Measurements from ENCODE around the gene LRRC8E.

Gene LRRC8E

DNA sequence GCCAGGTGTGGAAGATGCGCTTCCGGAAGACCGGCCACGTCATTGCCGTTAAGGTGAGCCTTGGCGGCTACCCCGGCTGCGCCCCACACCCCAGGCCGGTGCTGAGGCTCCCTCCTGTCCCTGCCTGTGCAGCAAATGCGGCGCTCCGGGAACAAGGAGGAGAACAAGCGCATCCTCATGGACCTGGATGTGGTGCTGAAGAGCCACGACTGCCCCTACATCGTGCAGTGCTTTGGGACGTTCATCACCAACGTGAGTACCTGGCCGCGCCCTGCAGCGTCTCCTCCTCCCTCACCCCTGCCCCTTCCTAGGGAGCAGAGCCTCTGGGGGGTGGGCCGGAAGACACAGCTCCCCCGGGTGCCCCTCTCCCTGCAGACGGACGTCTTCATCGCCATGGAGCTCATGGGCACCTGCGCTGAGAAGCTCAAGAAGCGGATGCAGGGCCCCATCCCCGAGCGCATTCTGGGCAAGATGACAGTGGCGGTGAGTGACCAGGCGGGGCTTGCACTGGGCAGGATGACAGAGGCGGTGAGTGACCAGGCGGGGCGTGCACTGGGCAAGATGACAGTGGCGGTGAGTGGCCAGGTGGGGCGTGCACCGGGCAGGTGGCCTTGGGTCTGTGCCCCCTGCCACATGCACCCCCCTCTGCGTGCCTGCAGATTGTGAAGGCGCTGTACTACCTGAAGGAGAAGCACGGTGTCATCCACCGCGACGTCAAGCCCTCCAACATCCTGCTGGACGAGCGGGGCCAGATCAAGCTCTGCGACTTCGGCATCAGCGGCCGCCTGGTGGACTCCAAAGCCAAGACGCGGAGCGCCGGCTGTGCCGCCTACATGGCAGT, 22.2 kb downstream of the LRRC8E start:
- TF ChIP-seq GATA3 (IDR thresholded peaks at IDR 0.05; ENCODE audit: low read depth, low read length) (no peak), GATA2 (IDR thresholded peaks at IDR 0.05; ENCODE audit: low read depth, low read length) (no peak)

GRCh38 chr19:7911508-7912143, 23.3 kb downstream of the LRRC8E start:
- TF ChIP-seq GATA2 (IDR thresholded peaks at IDR 0.05; ENCODE audit: low read depth, low read length) (no peak), GATA3 (IDR thresholded peaks at IDR 0.05; ENCODE audit: low read depth, low read length) (no peak)

DNA sequence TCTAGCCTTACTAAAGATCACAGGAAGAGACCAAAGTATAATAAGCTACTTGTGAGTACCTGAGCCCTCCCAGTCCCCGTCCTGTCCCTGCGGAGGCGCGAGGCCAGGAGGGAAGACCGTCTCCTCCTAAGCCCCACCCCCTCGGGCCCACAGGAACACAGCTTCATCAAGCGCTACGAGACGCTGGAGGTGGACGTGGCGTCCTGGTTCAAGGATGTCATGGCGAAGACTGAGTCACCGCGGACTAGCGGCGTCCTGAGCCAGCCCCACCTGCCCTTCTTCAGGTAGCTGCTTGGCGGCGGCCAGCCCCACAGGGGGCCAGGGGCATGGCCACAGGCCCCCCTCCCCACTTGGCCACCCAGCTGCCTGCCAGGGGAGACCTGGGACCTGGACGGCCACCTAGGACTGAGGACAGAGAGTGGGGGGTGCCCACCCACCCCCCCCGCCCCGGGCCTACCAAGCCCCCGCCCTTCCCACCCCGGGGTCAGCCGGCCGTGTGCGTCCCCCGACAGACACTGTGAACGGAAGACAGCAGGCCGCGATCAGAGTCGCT, 23.9 kb downstream of the LRRC8E start:
- TF ChIP-seq GATA2 (IDR thresholded peaks at IDR 0.05; ENCODE audit: low read depth, low read length) (no peak), GATA3 (IDR thresholded peaks at IDR 0.05; ENCODE audit: low read depth, low read length) (no peak)

- TF ChIP-seq GATA2 (IDR thresholded peaks at IDR 0.05; ENCODE audit: low read depth, low read length) = no peak
- TF ChIP-seq GATA3 (IDR thresholded peaks at IDR 0.05; ENCODE audit: low read depth, low read length) = no peak
These were observed 24.6 kb downstream of the LRRC8E start for GRCh38 chr19:7912697-7913564.

- TF ChIP-seq GATA3 (IDR thresholded peaks at IDR 0.05; ENCODE audit: low read depth, low read length) (no peak), GATA2 (IDR thresholded peaks at IDR 0.05; ENCODE audit: low read depth, low read length) (no peak)
These were observed 25.3 kb downstream of the LRRC8E start for GRCh38 chr19:7913652-7914051.

- TF ChIP-seq GATA2 (IDR thresholded peaks at IDR 0.05; ENCODE audit: low read depth, low read length) = no peak
- no peak for TF ChIP-seq GATA3 (IDR thresholded peaks at IDR 0.05; ENCODE audit: low read depth, low read length)
These were observed 25.8 kb downstream of the LRRC8E start for GRCh38 chr19:7914099-7914498.

- no peak for TF ChIP-seq GATA3 (IDR thresholded peaks at IDR 0.05; ENCODE audit: low read depth, low read length)
- TF ChIP-seq GATA2 (IDR thresholded peaks at IDR 0.05; ENCODE audit: low read depth, low read length) = no peak
These were observed 26.3 kb downstream of the LRRC8E start, which contains the start of gene TGFBR3L for GRCh38 chr19:7914598-7915045. TGFBR3L (plus strand) TSS chr19:7914830.

- TF ChIP-seq GATA2 (IDR thresholded peaks at IDR 0.05; ENCODE audit: low read depth, low read length) = no peak
- no peak for TF ChIP-seq GATA3 (IDR thresholded peaks at IDR 0.05; ENCODE audit: low read depth, low read length)
These were observed 27.2 kb downstream of the LRRC8E start for GRCh38 chr19:7915250-7916102.

DNA sequence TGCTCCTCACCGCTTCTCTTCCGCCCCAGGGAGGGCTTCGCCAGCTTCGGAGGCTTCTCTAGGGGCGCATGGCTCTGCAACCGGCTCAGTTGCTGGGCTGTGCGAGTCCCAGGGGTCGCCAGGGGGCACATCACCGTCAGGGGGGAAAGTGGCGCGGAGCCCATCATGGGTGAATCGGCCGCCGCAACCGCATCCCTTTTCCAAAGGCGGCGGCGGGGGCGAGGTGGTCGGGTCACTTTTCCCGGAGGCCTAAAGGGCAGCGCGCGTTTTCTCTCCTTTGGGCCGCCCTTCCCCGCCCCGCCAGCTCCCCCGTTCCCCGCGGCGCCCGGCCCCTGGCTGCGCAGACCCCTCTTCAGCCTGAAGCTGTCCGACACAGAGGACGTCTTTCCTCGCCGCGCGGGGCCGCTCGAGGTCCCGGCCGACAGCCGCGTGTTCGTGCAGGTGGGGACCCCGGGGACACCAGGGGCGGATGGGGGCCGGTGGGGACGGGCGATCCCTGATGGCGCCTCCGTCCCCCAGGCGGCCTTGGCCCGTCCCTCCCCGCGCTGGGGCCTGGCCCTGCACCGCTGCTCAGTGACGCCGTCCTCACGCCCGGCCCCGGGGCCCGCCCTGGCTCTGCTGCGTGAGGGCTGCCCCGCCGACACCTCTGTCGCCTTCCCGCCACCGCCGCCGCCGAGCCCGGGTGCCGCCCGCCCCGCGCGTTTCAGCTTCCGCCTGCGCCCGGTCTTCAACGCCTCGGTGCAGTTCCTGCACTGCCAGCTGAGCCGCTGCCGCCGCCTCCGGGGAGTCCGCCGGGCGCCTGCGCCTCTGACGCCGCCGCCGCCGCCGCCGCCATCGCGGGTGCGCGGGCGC, 28.0 kb downstream of the LRRC8E start:
- TF ChIP-seq GATA2 (IDR thresholded peaks at IDR 0.05; ENCODE audit: low read depth, low read length) = no peak
- no peak for TF ChIP-seq GATA3 (IDR thresholded peaks at IDR 0.05; ENCODE audit: low read depth, low read length)

DNA sequence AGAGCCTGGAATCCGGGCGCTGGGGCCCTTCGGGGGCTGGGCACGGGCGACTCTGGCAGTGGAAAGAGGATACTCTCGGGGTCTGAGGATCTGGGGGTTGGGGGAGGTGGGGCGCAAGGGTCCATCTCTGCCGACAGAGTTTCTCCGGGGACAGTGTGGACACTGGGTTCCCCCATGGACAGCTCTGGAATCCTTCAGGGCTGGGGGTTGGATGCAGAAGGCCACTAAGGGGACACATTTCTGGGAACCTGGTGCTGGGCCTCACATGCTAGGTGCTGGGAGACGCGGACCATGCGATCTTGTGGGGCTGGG, 28.6 kb downstream of the LRRC8E start:
- no peak for TF ChIP-seq GATA3 (IDR thresholded peaks at IDR 0.05; ENCODE audit: low read depth, low read length)
- TF ChIP-seq GATA2 (IDR thresholded peaks at IDR 0.05; ENCODE audit: low read depth, low read length) = no peak

- TF ChIP-seq GATA3 (IDR thresholded peaks at IDR 0.05; ENCODE audit: low read depth, low read length) (no peak), GATA2 (IDR thresholded peaks at IDR 0.05; ENCODE audit: low read depth, low read length) (no peak)
These were observed 29.2 kb downstream of the LRRC8E start for GRCh38 chr19:7917267-7918061.
